HepG2 (cell line): ENCODE measurements around the gene PRKCG. TPM values are rescaled to one million over a fixed set of nuclear protein-coding genes. Genes with fewer than 3 reads are reported as not detected.
A peak's percentile ranks its signal among the peaks of the same experiment; 100 is the strongest.

ENCODE experiments used
- ADNP ChIP-seq: sonication (generic); formaldehyde crosslinking; IDR thresholded peaks from 2 replicates; pipeline ENCODE4 v1.4.0; 2020; ENCODE audit warnings: missing genetic modification reagents
- ATF3 ChIP-seq: sonication (generic); formaldehyde crosslinking; IDR thresholded peaks from 2 replicates; pipeline ENCODE4 v1.4.0; 2020; ENCODE audit warnings: missing genetic modification reagents
- ATF6 ChIP-seq: sonication (generic); formaldehyde crosslinking; conservative IDR thresholded peaks from 2 replicates; pipeline ENCODE4 v1.4.0; 2020; ENCODE audit warnings: missing genetic modification reagents
- CCAR2 ChIP-seq: fragments of 200-400 bp; formaldehyde crosslinking; optimal IDR thresholded peaks from 2 replicates; pipeline ENCODE3; 2018; ENCODE audit warnings: low read depth, mild to moderate bottlenecking, low read length, moderate library complexity
- GMEB1 ChIP-seq: sonication (generic); formaldehyde crosslinking; IDR thresholded peaks from 2 replicates; pipeline ENCODE4 v1.5.1; 2020; ENCODE audit warnings: missing genetic modification reagents, mild to moderate bottlenecking, borderline replicate concordance
- JDP2 ChIP-seq: sonication (generic); formaldehyde crosslinking; IDR thresholded peaks from 2 replicates; pipeline ENCODE4 v1.8.1; 2022; ENCODE audit warnings: missing genetic modification reagents, borderline replicate concordance
- KAT2B ChIP-seq: fragments of 150-350 bp; IDR thresholded peaks from 2 replicates; pipeline ENCODE4 v1.6.1; 2014; ENCODE audit warnings: low read depth, low read length, borderline replicate concordance
- KLF9 ChIP-seq: IDR thresholded peaks from 2 replicates; pipeline ENCODE4 v1.6.1; 2016; ENCODE audit warnings: low read depth
- MAFF ChIP-seq: IDR thresholded peaks from 2 replicates; pipeline ENCODE4 v1.6.1; 2011; ENCODE audit warnings: low read depth, low read length, improper control_type of control experiment
- MTERF4 ChIP-seq: sonication (generic); formaldehyde crosslinking; IDR thresholded peaks from 2 replicates; pipeline ENCODE4 v1.8.0; 2023; ENCODE audit warnings: mild to moderate bottlenecking, missing genetic modification reagents
- NCOR1 ChIP-seq: fragments of 200-600 bp; sonication (generic); IDR thresholded peaks from 2 replicates; pipeline ENCODE4 v1.7.0; 2017; ENCODE audit warnings: antibody characterized with exemption, low read length, borderline replicate concordance
- NFYB ChIP-seq: sonication (generic); formaldehyde crosslinking; IDR thresholded peaks from 2 replicates; pipeline ENCODE4 v1.4.0; 2020; ENCODE audit warnings: missing genetic modification reagents
- NFYC ChIP-seq: IDR thresholded peaks from 2 replicates; pipeline ENCODE4 v1.6.1; 2016; ENCODE audit warnings: missing genetic modification reagents, missing compliant biosample characterization
- PAF1 ChIP-seq: IDR thresholded peaks from 2 replicates; pipeline ENCODE4 v1.6.1; 2016; ENCODE audit warnings: missing genetic modification reagents, missing compliant biosample characterization
- SIX4 ChIP-seq: sonication (generic); formaldehyde crosslinking; IDR thresholded peaks from 2 replicates; pipeline ENCODE4 v1.4.0; 2020; ENCODE audit warnings: missing genetic modification reagents
- SNRNP70 ChIP-seq: fragments of 200-400 bp; formaldehyde crosslinking; IDR thresholded peaks from 2 replicates; pipeline ENCODE4 v1.6.1; 2017; ENCODE audit warnings: mild to moderate bottlenecking, low read depth, low read length, moderate library complexity
- TEAD2 ChIP-seq: sonication (generic); formaldehyde crosslinking; IDR thresholded peaks from 2 replicates; pipeline ENCODE4 v1.9.0; 2021; ENCODE audit warnings: missing genetic modification reagents
- TRAFD1 ChIP-seq: sonication (generic); formaldehyde crosslinking; IDR thresholded peaks from 2 replicates; pipeline ENCODE4 v1.5.1; 2020; ENCODE audit warnings: missing genetic modification reagents, mild to moderate bottlenecking, borderline replicate concordance
- WIZ ChIP-seq: sonication (generic); formaldehyde crosslinking; IDR thresholded peaks from 2 replicates; pipeline ENCODE4 v1.5.1; 2020; ENCODE audit warnings: mild to moderate bottlenecking, missing genetic modification reagents
- ZFP36L2 ChIP-seq: sonication (generic); formaldehyde crosslinking; IDR thresholded peaks from 2 replicates; pipeline ENCODE4 v1.4.0; 2020; ENCODE audit warnings: missing genetic modification reagents
- ZNF282 ChIP-seq: fragments of 450-650 bp; IDR thresholded peaks from 2 replicates; pipeline ENCODE4 v1.6.1; 2018; ENCODE audit not compliant: partially characterized antibody
- ZNF292 ChIP-seq: sonication (generic); formaldehyde crosslinking; IDR thresholded peaks from 2 replicates; pipeline ENCODE4 v1.8.1; 2022; ENCODE audit warnings: mild to moderate bottlenecking, low read depth, missing genetic modification reagents, borderline replicate concordance
- ZNF460 ChIP-seq: sonication (generic); formaldehyde crosslinking; IDR thresholded peaks from 2 replicates; pipeline ENCODE4 v1.5.1; 2020; ENCODE audit warnings: missing genetic modification reagents, mild to moderate bottlenecking, borderline replicate concordance
- ZSCAN31 ChIP-seq: sonication (generic); formaldehyde crosslinking; IDR thresholded peaks from 2 replicates; pipeline ENCODE4 v1.5.0; 2020; ENCODE audit warnings: low read depth, mild to moderate bottlenecking, missing genetic modification reagents
- polyA plus RNA-seq, 8 experiments: library from polyadenylated mRNA; depleted of rRNA in 3 of 8; stranded (reverse) in 7 of 8; unstranded in 1 of 8; fragments of >200 nt; fragmentation: Illumina TruSeq in 4 of 8; extraction: Trizol in 4 of 8; gene quantifications; 2 replicates each; pipeline versions ENCODE4 v1.2.1 to v1.2.3, GENCODE V29; 2011 to 2016; ENCODE audit warnings: low read depth in 4 of 8, missing spikeins in 1 of 8, mixed read lengths in 1 of 8; ENCODE audit not compliant: insufficient read depth in 1 of 8
- total RNA-seq, 5 experiments: library from RNA; depleted of rRNA; stranded (reverse); fragments of >200 nt; fragmentation: Illumina TruSeq; extraction: Trizol; gene quantifications; 2 replicates each; pipeline ENCODE4 v1.2.3, GENCODE V29; 2016; ENCODE audit warnings: low read depth in 1 of 5

The PRKCG gene
- total and polyA plus RNA-seq, 2 of the 13 experiments (the other 11 are each of a cell fraction or from before 2014, with no cell fraction given), result 0.02 to 0.03 TPM

- TF ChIP-seq ATF6 (CRISPR knock-in tag) (no peak), TEAD2 (CRISPR knock-in tag) (no peak), ZSCAN31 (CRISPR knock-in tag) (peak; percentile 64), NCOR1 (no peak), ATF3 (CRISPR knock-in tag) (no peak), ADNP (no peak), SNRNP70 (no peak), TRAFD1 (CRISPR knock-in tag) (no peak), CCAR2 (no peak), NFYB (CRISPR knock-in tag) (peak; percentile 50; the same call in 1 of the 2 replicates), MTERF4 (CRISPR knock-in tag) (0 out of 2 replicates have a peak, but pooled peaks have one; percentile 31), GMEB1 (CRISPR knock-in tag) (peak; percentile 91), MAFF (no peak), PAF1 (CRISPR knock-in tag) (no peak), WIZ (CRISPR knock-in tag) (no peak), ZNF282 (no peak), ZFP36L2 (CRISPR knock-in tag) (no peak), JDP2 (CRISPR knock-in tag) (no peak), SIX4 (CRISPR knock-in tag) (no peak), NFYC (CRISPR knock-in tag) (peak; percentile 25; the same call in 1 of the 2 replicates), KLF9 (CRISPR knock-in tag) (no peak), ZNF292 (CRISPR knock-in tag) (no peak), KAT2B (no peak), ZNF460 (CRISPR knock-in tag) (no peak)
These were observed 2.6 kb upstream of the PRKCG start (continued) for GRCh38 chr19:53879140-53880081.
